Neuronal stem cell (in vitro differentiated cells): ENCODE results near the gene AMFR.

Experiments
- DNase-seq: peaks from one replicate; pipeline ENCODE4 v3.0.0-alpha.2; 2013; ENCODE audit warnings: low spot score
- H2AFZ ChIP-seq: one replicate; pipeline ENCODE4 v1.6.1; 2013; ENCODE audit warnings: mild to moderate bottlenecking, low read length, inconsistent platforms
- H2AK5ac ChIP-seq: 2 replicates; pipeline ENCODE4 v1.6.1; 2013; ENCODE audit warnings: low read depth, mild to moderate bottlenecking, inconsistent platforms, low read length, moderate library complexity, mixed read lengths
- H2BK120ac ChIP-seq: 2 replicates; pipeline ENCODE4 v1.6.1; 2013; ENCODE audit warnings: low read depth, mild to moderate bottlenecking, inconsistent platforms, low read length, moderate library complexity, mixed read lengths
- H2BK12ac ChIP-seq: one replicate; pipeline ENCODE4 v1.6.1; 2013; ENCODE audit warnings: low read length, inconsistent platforms
- H2BK15ac ChIP-seq: 2 replicates; pipeline ENCODE4 v1.6.1; 2013; ENCODE audit warnings: mild to moderate bottlenecking, low read length, inconsistent platforms, mixed read lengths
- H2BK5ac ChIP-seq: one replicate; pipeline ENCODE4 v1.6.1; 2013; ENCODE audit warnings: inconsistent platforms, mild to moderate bottlenecking, low read length, moderate library complexity
- H3K14ac ChIP-seq: one replicate; pipeline ENCODE4 v1.6.1; 2013; ENCODE audit warnings: low read length, inconsistent platforms
- H3K18ac ChIP-seq: 2 replicates; pipeline ENCODE4 v1.6.1; 2013; ENCODE audit warnings: low read length, inconsistent platforms
- H3K23ac ChIP-seq: 2 replicates; pipeline ENCODE4 v1.6.1; 2013; ENCODE audit warnings: low read depth, mild to moderate bottlenecking, mixed read lengths, low read length, inconsistent platforms; ENCODE audit not compliant: poor library complexity
- H3K27ac ChIP-seq: replicated peaks from 3 replicates; pipeline ENCODE4 v1.5.1; 2013; ENCODE audit warnings: low read length, inconsistent platforms
- H3K27me3 ChIP-seq, 3 experiments: 2 replicates each; pipeline ENCODE4 v1.6.1; 2013; ENCODE audit warnings: low read length in 3 of 3, mild to moderate bottlenecking in 2 of 3, inconsistent platforms in 1 of 3, low read depth in 1 of 3, mixed read lengths in 1 of 3, moderate library complexity in 1 of 3; ENCODE audit not compliant: control insufficient read depth in 3 of 3, insufficient read depth in 3 of 3
- H3K36me3 ChIP-seq, 2 donors: replicated peaks in 1 of 2; 2 replicates each; pipeline ENCODE4 v1.6.1; 2013; ENCODE audit warnings: low read length in 2 of 2; ENCODE audit not compliant: control insufficient read depth in 2 of 2, insufficient read depth in 2 of 2
- H3K4ac ChIP-seq: 2 replicates; pipeline ENCODE4 v1.6.1; 2013; ENCODE audit warnings: inconsistent platforms, mild to moderate bottlenecking, low read length, moderate library complexity
- H3K4me1 ChIP-seq, 2 donors: 1 replicate in 1 of 2; 2 replicates in 1 of 2; pipeline ENCODE4 v1.6.1; 2013; ENCODE audit warnings: low read length in 2 of 2, low read depth in 1 of 2; ENCODE audit not compliant: control insufficient read depth in 2 of 2, insufficient read depth in 1 of 2
- H3K4me2 ChIP-seq: one replicate; pipeline ENCODE4 v1.6.1; 2013; ENCODE audit warnings: mild to moderate bottlenecking, low read length, inconsistent platforms; ENCODE audit not compliant: insufficient read depth, poor library complexity, severe bottlenecking
- H3K4me3 ChIP-seq, 2 donors: 2 replicates each; pipeline ENCODE4 v1.5.1; 2013; ENCODE audit warnings: low read length in 2 of 2, mild to moderate bottlenecking in 2 of 2, inconsistent platforms in 1 of 2, moderate library complexity in 1 of 2
- H3K79me1 ChIP-seq: one replicate; pipeline ENCODE4 v1.6.1; 2013; ENCODE audit warnings: low read depth, mild to moderate bottlenecking, inconsistent platforms, low read length, moderate library complexity
- H3K9ac ChIP-seq: one replicate; pipeline ENCODE4 v1.6.1; 2013; ENCODE audit warnings: mild to moderate bottlenecking, low read depth, low read length, inconsistent platforms; ENCODE audit not compliant: poor library complexity
- H3K9me3 ChIP-seq, 2 donors: replicated peaks in 1 of 2; 2 replicates each; pipeline versions ENCODE3 to v1.6.1; 2013; ENCODE audit warnings: low read length in 2 of 2, mild to moderate bottlenecking in 2 of 2, inconsistent platforms in 1 of 2, low read depth in 1 of 2, mixed read lengths in 1 of 2, moderate library complexity in 1 of 2; ENCODE audit not compliant: control insufficient read depth in 2 of 2, insufficient read depth in 1 of 2
- H4K8ac ChIP-seq: one replicate; pipeline ENCODE4 v1.6.1; 2013; ENCODE audit warnings: low read depth, mild to moderate bottlenecking, inconsistent platforms, low read length, moderate library complexity
- H4K91ac ChIP-seq: one replicate; pipeline ENCODE4 v1.6.1; 2013; ENCODE audit warnings: low read length, low read depth, mild to moderate bottlenecking, inconsistent platforms; ENCODE audit not compliant: poor library complexity
- WGBS, 2 donors: extraction: QIAGEN DNeasy Blood & Tissue Kit; methylation state at CpG; one replicate each; pipeline ENCODE4 v1.1.7; 2013; ENCODE audit warnings: missing lambda C conversion rate in 2 of 2, mixed read lengths in 1 of 2; ENCODE audit not compliant: insufficient read length in 2 of 2, insufficient replicate concordance in 1 of 2; ENCODE audit errors: extremely low coverage in 2 of 2; 5-methylcytosine and 5-hydroxymethylcytosine counted together

The AMFR gene

GRCh38 chr16:56369202-56369601, 56.1 kb downstream of the AMFR start:
- peaks cover 3% of the 10 kb centered on the region for H3K79me1 ChIP-seq
- no peak overlapping the region for H2BK120ac ChIP-seq
- no peak for DNase-seq
- no peak overlapping the region for H3K27ac ChIP-seq
- no peak overlapping the region for H3K14ac ChIP-seq
- peaks cover 0 to 2% (median 0%) of the 10 kb centered on the region in 3 experiments for H3K27me3 ChIP-seq
- peaks cover 2% of the 10 kb centered on the region in 2 donors for H3K4me1 ChIP-seq
- H3K4me2 ChIP-seq: no peak overlapping the region
- no peak overlapping the region for H2AK5ac ChIP-seq
- H3K18ac ChIP-seq: no peak overlapping the region
- no peak overlapping the region for H3K4me3 ChIP-seq
- no peak overlapping the region for H4K91ac ChIP-seq
- peaks cover 9 to 59% of the 10 kb centered on the region in 2 donors for H3K36me3 ChIP-seq
- H4K8ac ChIP-seq: no peak overlapping the region
- no peak overlapping the region for H3K4ac ChIP-seq
- no peak overlapping the region for H3K9ac ChIP-seq
- H2BK5ac ChIP-seq: no peak overlapping the region
- H3K9me3 ChIP-seq: no peaks in the 10 kb centered on the region
- no CpG with 5 or more reads among the region's 5 CpGs for WGBS, 2 donors
- H2AFZ ChIP-seq: no peak overlapping the region
- H2BK15ac ChIP-seq: no peak overlapping the region
- no peak overlapping the region for H2BK12ac ChIP-seq
- H3K23ac ChIP-seq: no peak overlapping the region

- Histone ChIP-seq H3K18ac (no peak overlapping the region), H3K36me3 (peaks cover 12 to 65% of the 10 kb centered on the region in 2 donors), H4K91ac (no peak overlapping the region), H3K4ac (no peak overlapping the region), H2AK5ac (no peak overlapping the region), H3K27me3 (peaks cover 0 to 2% (median 0%) of the 10 kb centered on the region in 3 experiments), H3K23ac (no peak overlapping the region), H3K4me2 (no peak overlapping the region), H2BK12ac (no peak overlapping the region), H3K9me3 (no peaks in the 10 kb centered on the region), H2BK15ac (no peak overlapping the region), H3K27ac (no peak overlapping the region), H2BK120ac (no peak overlapping the region), H3K14ac (no peak overlapping the region), H4K8ac (no peak overlapping the region), H3K4me1 (peaks cover 2% of the 10 kb centered on the region in 2 donors), H3K4me3 (no peak overlapping the region), H3K79me1 (peaks cover 3% of the 10 kb centered on the region), H2AFZ (no peak overlapping the region), H3K9ac (no peak overlapping the region), H2BK5ac (no peak overlapping the region)
- WGBS, 2 donors: no CpG with 5 or more reads among the region's 2 CpGs
- no peak for DNase-seq
These were observed 56.8 kb downstream of the AMFR start for GRCh38 chr16:56368545-56368944.

GRCh38 chr16:56367764-56368163, 57.6 kb downstream of the AMFR start:
- Histone ChIP-seq H3K9me3 (no peaks in the 10 kb centered on the region), H3K27ac (no peak overlapping the region), H2BK12ac (no peak overlapping the region), H3K14ac (no peak overlapping the region), H3K4me2 (no peak overlapping the region), H3K4me1 (peaks cover 0 to 2% of the 10 kb centered on the region in 2 donors), H3K36me3 (peaks cover 18 to 73% of the 10 kb centered on the region in 2 donors), H3K18ac (no peak overlapping the region), H3K23ac (no peak overlapping the region), H3K79me1 (peaks cover 3% of the 10 kb centered on the region), H2BK120ac (no peak overlapping the region), H2BK15ac (no peak overlapping the region), H3K4me3 (no peak overlapping the region), H3K9ac (no peak overlapping the region), H3K4ac (no peak overlapping the region), H3K27me3 (peaks cover 0 to 2% (median 0%) of the 10 kb centered on the region in 3 experiments), H2AFZ (no peak overlapping the region), H4K91ac (no peak overlapping the region), H2AK5ac (no peak overlapping the region), H4K8ac (no peak overlapping the region), H2BK5ac (no peak overlapping the region)
- no CpG with 5 or more reads among the region's 6 CpGs for WGBS, 2 donors
- DNase-seq: no peak

- no peak overlapping the region for H2BK15ac ChIP-seq
- no peak overlapping the region for H3K9ac ChIP-seq
- H3K9me3 ChIP-seq: no peaks in the 10 kb centered on the region
- H3K36me3 ChIP-seq: peaks cover 23 to 76% of the 10 kb centered on the region in 2 donors
- no peak overlapping the region for H3K23ac ChIP-seq
- H2AFZ ChIP-seq: no peak overlapping the region
- no CpG with 5 or more reads among the region's 9 CpGs for WGBS, 2 donors
- H3K18ac ChIP-seq: no peak overlapping the region
- H2BK12ac ChIP-seq: no peak overlapping the region
- no peak overlapping the region for H3K4me3 ChIP-seq
- H3K27ac ChIP-seq: no peak overlapping the region
- no peak overlapping the region for H2AK5ac ChIP-seq
- H2BK5ac ChIP-seq: no peak overlapping the region
- H4K91ac ChIP-seq: no peak overlapping the region
- H3K27me3 ChIP-seq: peaks cover 0 to 2% (median 0%) of the 10 kb centered on the region in 3 experiments
- H3K14ac ChIP-seq: no peak overlapping the region
- H3K4me2 ChIP-seq: no peak overlapping the region
- H3K4me1 ChIP-seq: peaks cover 0 to 2% of the 10 kb centered on the region in 2 donors
- no peak for DNase-seq
- H3K79me1 ChIP-seq: peaks cover 3% of the 10 kb centered on the region
- no peak overlapping the region for H4K8ac ChIP-seq
- no peak overlapping the region for H3K4ac ChIP-seq
- H2BK120ac ChIP-seq: no peak overlapping the region
These were observed 58.4 kb downstream of the AMFR start for GRCh38 chr16:56366945-56367344.
